ENCODE measurements around the gene CUX1. TPM values are rescaled to one million over a fixed set of nuclear protein-coding genes. Genes with fewer than 3 reads are reported as not detected.
A peak's percentile ranks its signal among the peaks of the same experiment; 100 is the strongest.

Gene CUX1
- total RNA-seq, 2 experiments from 2014 or later = 35.6 to 38.0 TPM

DNA sequence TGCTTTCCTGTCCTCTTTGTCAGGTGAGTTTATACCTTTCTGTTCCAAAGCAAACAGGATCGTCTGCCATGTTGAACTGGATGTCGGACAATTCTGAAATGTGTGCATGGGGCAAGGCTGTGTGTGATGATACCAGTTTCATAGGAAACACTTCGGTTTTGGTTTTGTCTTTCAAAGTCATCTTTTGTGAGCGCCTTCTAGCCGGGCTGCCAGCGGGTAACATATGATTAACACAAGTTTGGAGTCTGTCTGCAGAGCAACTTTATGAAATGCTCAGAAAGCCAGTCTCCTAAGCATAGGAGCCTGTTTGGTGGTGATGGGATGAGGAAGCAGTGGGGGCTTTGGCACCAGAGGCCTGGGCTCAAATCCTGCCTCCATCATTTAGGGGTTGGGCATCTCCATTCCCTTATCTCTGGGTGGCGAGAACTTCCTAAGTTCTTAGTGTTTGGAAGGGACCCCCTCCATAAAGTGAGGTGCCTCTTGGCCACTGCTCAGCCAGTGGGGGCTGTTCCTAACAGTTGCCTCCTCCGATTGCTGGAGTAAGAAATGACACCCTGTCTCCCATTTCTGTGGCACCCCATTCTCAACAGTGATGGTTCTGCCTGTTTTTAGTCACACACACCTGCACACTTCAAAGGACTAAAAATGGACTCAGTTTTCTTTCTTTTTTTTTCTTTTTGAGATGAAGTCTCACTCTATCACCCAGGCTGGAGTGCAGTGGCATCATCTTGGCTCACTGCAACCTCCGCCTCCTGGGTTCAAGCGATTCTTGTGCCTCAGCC is 36.8 kb downstream of the CUX1 start:
- ATAC-seq (ENCODE audit: poor library complexity) (no peak), DNase-seq (no peak)
- ChIA-PET CTCF (no interaction called here), POLR2A (no interaction called here)
- Histone ChIP-seq H3K4me3 (ENCODE audit: low read length) (no peak overlapping the region), H3K9me3 (ENCODE audit: control insufficient read depth in 1 of 2, insufficient read depth in 1 of 2, low read length in 2 of 2) (no peaks in the 10 kb centered on the region), H3K4me1 (ENCODE audit: insufficient read depth, low read length) (peaks cover 21% of the 10 kb centered on the region), H3K36me3 (ENCODE audit: insufficient read depth, low read length) (no peaks in the 10 kb centered on the region), H3K27ac (ENCODE audit: low read depth in 1 of 2, low read length in 2 of 2) (no peak overlapping the region), H3K27me3 (ENCODE audit: control insufficient read depth in 1 of 2, insufficient read depth in 2 of 2, low read length in 2 of 2) (no peaks in the 10 kb centered on the region)
- Mint-ChIP-seq H3K27me3 (no peaks in the 10 kb centered on the region), H3K27ac (no peak overlapping the region), H3K4me1 (ENCODE audit: low read depth) (peaks cover 48% of the 10 kb centered on the region), H3K9me3 (no peaks in the 10 kb centered on the region), H3K4me3 (peak overlapping the region; percentile 38), H3K36me3 (ENCODE audit: low read depth) (peaks cover 6% of the 10 kb centered on the region)
- intact Hi-C loops (cut with DNase I, micrococcal nuclease) = loop anchor here in 1 of 2 experiments (2.0 kb wide), 1 partner anchor 33 kb away; no protein-coding TSS in a partner anchor
- TF ChIP-seq, protein P1, sequence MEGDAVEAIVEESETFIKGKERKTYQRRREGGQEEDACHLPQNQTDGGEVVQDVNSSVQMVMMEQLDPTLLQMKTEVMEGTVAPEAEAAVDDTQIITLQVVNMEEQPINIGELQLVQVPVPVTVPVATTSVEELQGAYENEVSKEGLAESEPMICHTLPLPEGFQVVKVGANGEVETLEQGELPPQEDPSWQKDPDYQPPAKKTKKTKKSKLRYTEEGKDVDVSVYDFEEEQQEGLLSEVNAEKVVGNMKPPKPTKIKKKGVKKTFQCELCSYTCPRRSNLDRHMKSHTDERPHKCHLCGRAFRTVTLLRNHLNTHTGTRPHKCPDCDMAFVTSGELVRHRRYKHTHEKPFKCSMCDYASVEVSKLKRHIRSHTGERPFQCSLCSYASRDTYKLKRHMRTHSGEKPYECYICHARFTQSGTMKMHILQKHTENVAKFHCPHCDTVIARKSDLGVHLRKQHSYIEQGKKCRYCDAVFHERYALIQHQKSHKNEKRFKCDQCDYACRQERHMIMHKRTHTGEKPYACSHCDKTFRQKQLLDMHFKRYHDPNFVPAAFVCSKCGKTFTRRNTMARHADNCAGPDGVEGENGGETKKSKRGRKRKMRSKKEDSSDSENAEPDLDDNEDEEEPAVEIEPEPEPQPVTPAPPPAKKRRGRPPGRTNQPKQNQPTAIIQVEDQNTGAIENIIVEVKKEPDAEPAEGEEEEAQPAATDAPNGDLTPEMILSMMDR (IDR thresholded peaks at IDR 0.05) = no peak

- H3K27ac ChIP-seq (ENCODE audit: low read depth in 1 of 2, low read length in 2 of 2) = peak overlapping the region; percentile 64 to 83
- H3K36me3 ChIP-seq (ENCODE audit: insufficient read depth, low read length) = no peaks in the 10 kb centered on the region
- Mint-ChIP-seq H3K27ac (peak overlapping the region; percentile 95), H3K9me3 (no peaks in the 10 kb centered on the region), H3K36me3 (ENCODE audit: low read depth) (peaks cover 6% of the 10 kb centered on the region), H3K4me1 (ENCODE audit: low read depth) (peaks cover 62% of the 10 kb centered on the region), H3K4me3 (peak overlapping the region; percentile 97), H3K27me3 (no peaks in the 10 kb centered on the region)
- CTCF ChIA-PET = interaction anchor here (0.6 to 2.0 kb wide), 5 partner anchors 32 to 113 kb away, joined by 3 to 10 read pairs (median 5); partner anchors contain the start of gene CUX1
- DNase-seq = peak; percentile 53 to 93 (median 72)
- intact Hi-C loops (cut with DNase I, micrococcal nuclease) = loop anchor here in 1 of 2 experiments (2.0 kb wide), 1 partner anchor 42 kb away; no protein-coding TSS in a partner anchor
- POLR2A ChIA-PET = interaction anchor here (0.9 to 2.2 kb wide), 5 partner anchors 9 to 44 kb away, joined by 3 to 10 read pairs (median 3); no protein-coding TSS in a partner anchor
- no peaks in the 10 kb centered on the region for H3K9me3 ChIP-seq (ENCODE audit: control insufficient read depth in 1 of 2, insufficient read depth in 1 of 2, low read length in 2 of 2)
- peak; percentile 94 for ATAC-seq (ENCODE audit: poor library complexity)
- H3K4me1 ChIP-seq (ENCODE audit: insufficient read depth, low read length) = peaks cover 21% of the 10 kb centered on the region
- TF ChIP-seq, protein P1 (IDR thresholded peaks at IDR 0.05) = peak; percentile 63
- peak overlapping the region; percentile 60 for H3K4me3 ChIP-seq (ENCODE audit: low read length)
- H3K27me3 ChIP-seq (ENCODE audit: control insufficient read depth in 1 of 2, insufficient read depth in 2 of 2, low read length in 2 of 2) = no peaks in the 10 kb centered on the region
These were observed 39.3 kb downstream of the CUX1 start for GRCh38 chr7:101856473-101857357.

- DNase-seq (no peak), ATAC-seq (ENCODE audit: poor library complexity) (peak; percentile 12)
- Histone ChIP-seq H3K4me1 (ENCODE audit: insufficient read depth, low read length) (peaks cover 21% of the 10 kb centered on the region), H3K27me3 (ENCODE audit: control insufficient read depth in 1 of 2, insufficient read depth in 2 of 2, low read length in 2 of 2) (no peaks in the 10 kb centered on the region), H3K27ac (ENCODE audit: low read depth in 1 of 2, low read length in 2 of 2) (peak overlapping the region; percentile 64 to 83), H3K4me3 (ENCODE audit: low read length) (peak overlapping the region; percentile 60), H3K9me3 (ENCODE audit: control insufficient read depth in 1 of 2, insufficient read depth in 1 of 2, low read length in 2 of 2) (no peaks in the 10 kb centered on the region), H3K36me3 (ENCODE audit: insufficient read depth, low read length) (no peaks in the 10 kb centered on the region)
- TF ChIP-seq, protein P1 (IDR thresholded peaks at IDR 0.05) = no peak
- ChIA-PET CTCF (interaction anchor here (2.0 kb wide), 1 partner anchor 114 kb away, joined by 10 read pairs; no protein-coding TSS in a partner anchor), POLR2A (interaction anchor here (2.2 kb wide), 1 partner anchor 9 kb away, joined by 10 read pairs; no protein-coding TSS in a partner anchor)
- Mint-ChIP-seq H3K4me1 (ENCODE audit: low read depth) (peaks cover 62% of the 10 kb centered on the region), H3K9me3 (no peaks in the 10 kb centered on the region), H3K27ac (peak overlapping the region; percentile 95), H3K36me3 (ENCODE audit: low read depth) (peaks cover 6% of the 10 kb centered on the region), H3K27me3 (no peaks in the 10 kb centered on the region), H3K4me3 (peak overlapping the region; percentile 97)
- intact Hi-C loops (cut with DNase I, micrococcal nuclease) = loop anchor here in 1 of 2 experiments (2.0 kb wide), 1 partner anchor 43 kb away; no protein-coding TSS in a partner anchor
These were observed 40.0 kb downstream of the CUX1 start for GRCh38 chr7:101857358-101857811.
